HCT116 (cell line): ENCODE results near the gene KRT38. TPM values are rescaled to one million over a fixed set of nuclear protein-coding genes. Genes with fewer than 3 reads are reported as not detected.

Experiments used
- ATAC-seq: fragments of 200-7000 bp; cut with Tn5 transposase; 2 replicates; pipeline ENCODE4 v1.9.1; 2020; ENCODE audit warnings: mild to moderate bottlenecking, moderate library complexity
- BruUV-seq: library from RNA; stranded (reverse); fragments of 400-500 nt; replicated peaks from 2 replicates; lab custom pipeline; 2021; lab: Mats Ljungman, UMichigan
- CTCF ChIA-PET: fragments of 300-600 bp; sonication (Branson Sonifier 250); formaldehyde crosslinking; loops from one replicate; lab custom pipeline; 2021; ENCODE audit warnings: antibody characterized with exemption; lab: Charles Lee
- POLR2A ChIA-PET: fragments of 300-600, 350-600 bp; sonication (Branson Sonifier 250); formaldehyde crosslinking; loops from one replicate; lab custom pipeline; 2021; ENCODE audit warnings: antibody characterized with exemption; lab: Charles Lee
- RAD21 ChIA-PET, 2 experiments: fragments of 300-600 bp; sonication (Branson Sonifier 250); formaldehyde crosslinking; loops; one replicate each; lab custom pipeline; 2023; ENCODE audit warnings: low total read pairs in 2 of 2; ENCODE audit not compliant: uncharacterized antibody in 2 of 2, unreplicated experiment in 2 of 2, low non-redundant PET in 1 of 2; lab: Charles Lee
- DNase-seq: peaks from one replicate; pipeline ENCODE4 v3.0.0-alpha.2; 2010; ENCODE audit warnings: low read depth, low spot score
- H2AFZ ChIP-seq: fragments of 200-600 bp; shearing (Covaris generic), sonication (generic); 2 replicates; pipeline ENCODE4 v1.6.1; 2017; ENCODE audit warnings: low read depth, mixed run types, mixed read lengths, antibody characterized with exemption, low read length; ENCODE audit not compliant: poor library complexity, severe bottlenecking
- H3K27ac ChIP-seq: 2 replicates; pipeline ENCODE4 v1.5.1; 2012; ENCODE audit warnings: low read depth, low read length
- H3K27me3 ChIP-seq: fragments of 200-600 bp; sonication (generic); 2 replicates; pipeline ENCODE4 v1.6.1; 2016; ENCODE audit warnings: mixed run types, low read length, mixed read lengths; ENCODE audit not compliant: insufficient read depth
- H3K36me3 ChIP-seq, 2 experiments: fragments of 200-500 bp in 1 of 2; fragments of 200-600 bp in 1 of 2; sonication (Bioruptor generic) in 1 of 2; sonication (generic) in 1 of 2; 2 replicates each; pipeline versions ENCODE4 v1.5.1 to v1.6.1; 2014 to 2016; ENCODE audit warnings: low read length in 2 of 2, inconsistent platforms in 1 of 2, mixed read lengths in 1 of 2, mixed run types in 1 of 2; ENCODE audit not compliant: insufficient read depth in 2 of 2, control insufficient read depth in 1 of 2
- H3K4me1 ChIP-seq, 2 experiments: fragments of 200-600 bp in 1 of 2; sonication (generic) in 1 of 2; 2 replicates each; pipeline versions ENCODE4 v1.5.1 to v1.6.1; 2012 to 2017; ENCODE audit warnings: low read length in 2 of 2, inconsistent platforms in 1 of 2, mild to moderate bottlenecking in 1 of 2, mixed read lengths in 1 of 2, mixed run types in 1 of 2, moderate library complexity in 1 of 2; ENCODE audit not compliant: insufficient read depth in 2 of 2, control insufficient read depth in 1 of 2
- H3K4me2 ChIP-seq: fragments of 200-600 bp; sonication (generic); 2 replicates; pipeline ENCODE4 v1.6.1; 2017; ENCODE audit warnings: mixed run types, low read length, mixed read lengths
- H3K4me3 ChIP-seq, 2 experiments: fragments of 200-600 bp in 1 of 2; sonication (generic) in 1 of 2; replicated peaks in 1 of 2; 2 replicates each; pipeline ENCODE4 v1.5.1; 2011 to 2016; ENCODE audit warnings: low read length in 2 of 2, control low read depth in 1 of 2, low read depth in 1 of 2, mild to moderate bottlenecking in 1 of 2, mixed read lengths in 1 of 2, mixed run types in 1 of 2
- H3K79me2 ChIP-seq: fragments of 200-600 bp; sonication (generic); 2 replicates; pipeline ENCODE4 v1.6.1; 2017; ENCODE audit warnings: mild to moderate bottlenecking, mixed run types, low read length, moderate library complexity, mixed read lengths; ENCODE audit not compliant: insufficient read depth
- H3K9ac ChIP-seq: fragments of 200-600 bp; sonication (generic); 2 replicates; pipeline ENCODE4 v1.6.1; 2016; ENCODE audit warnings: low read length, mixed read lengths
- H3K9me2 ChIP-seq: fragments of 200-600 bp; sonication (generic), shearing (Covaris generic); 2 replicates; pipeline ENCODE4 v1.6.1; 2017; ENCODE audit warnings: mixed run types, mild to moderate bottlenecking, moderate library complexity; ENCODE audit not compliant: insufficient read depth
- H3K9me3 ChIP-seq, 2 experiments: fragments of 200-500 bp in 1 of 2; fragments of 200-600 bp in 1 of 2; sonication (Bioruptor generic) in 1 of 2; sonication (generic) in 1 of 2; 2 replicates each; pipeline ENCODE4 v1.6.1; 2014 to 2017; ENCODE audit warnings: low read length in 2 of 2, mixed read lengths in 2 of 2, inconsistent platforms in 1 of 2, low read depth in 1 of 2, mild to moderate bottlenecking in 1 of 2, mixed run types in 1 of 2, moderate library complexity in 1 of 2; ENCODE audit not compliant: control insufficient read depth in 1 of 2, insufficient read depth in 1 of 2
- H4K20me1 ChIP-seq: fragments of 200-600 bp; sonication (generic), shearing (Covaris generic); 2 replicates; pipeline ENCODE4 v1.6.1; 2017; ENCODE audit warnings: mixed run types, mild to moderate bottlenecking, moderate library complexity; ENCODE audit not compliant: insufficient read depth
- EZH2phosphoT487 ChIP-seq: fragments of 200-600 bp; IDR thresholded peaks from 2 replicates; pipeline ENCODE4 v1.6.1; 2018; ENCODE audit warnings: antibody characterized with exemption, borderline replicate concordance
- JUND ChIP-seq: IDR thresholded peaks from 2 replicates; pipeline ENCODE4 v1.6.1; 2012
- MAX ChIP-seq: IDR thresholded peaks from 2 replicates; pipeline ENCODE4 v1.6.1; 2012
- SRF ChIP-seq: IDR thresholded peaks from 2 replicates; pipeline ENCODE4 v1.6.1; 2012; ENCODE audit warnings: low read depth
- YY1 ChIP-seq: IDR thresholded peaks from 2 replicates; pipeline ENCODE4 v1.6.1; 2011; ENCODE audit warnings: low read length, low read depth, moderate library complexity, mild to moderate bottlenecking; ENCODE audit not compliant: insufficient replicate concordance; ENCODE audit errors: extremely low read depth
- ZFX ChIP-seq: fragments of 450-650 bp; IDR thresholded peaks from 2 replicates; pipeline ENCODE4 v1.6.1; 2017
- intact Hi-C: fragments of 100-400 bp; cut with micrococcal nuclease; formaldehyde crosslinking; loops from 2 replicates; pipeline ENCODE4 v1.10.0; 2022
- total RNA-seq: library from RNA; stranded (reverse); gene quantifications from one replicate; pipeline ENCODE4 v1.2.1, GENCODE V29; 2021; ENCODE audit not compliant: unreplicated experiment
- TF ChIP-seq, protein P1 (sequence below): IDR thresholded peaks from 2 replicates; pipeline ENCODE4 v1.6.1; 2012
- TF ChIP-seq, protein P2 (sequence below): IDR thresholded peaks from 2 replicates; pipeline ENCODE4 v1.6.1; 2012; ENCODE audit warnings: low read depth

The KRT38 gene
- total RNA-seq, 1 experiment from 2014 or later: not detected

GRCh38 chr17:41483531-41483930, 42.7 kb upstream of the KRT38 start:
- BruUV-seq: no TSS peak
- Histone ChIP-seq H3K27ac (no peak overlapping the region), H2AFZ (no peak overlapping the region), H3K4me2 (no peak overlapping the region), H3K79me2 (no peaks in the 10 kb centered on the region), H3K9me2 (no peaks in the 10 kb centered on the region), H3K27me3 (no peaks in the 10 kb centered on the region), H3K4me3 (no peak overlapping the region), H3K9me3 (no peaks in the 10 kb centered on the region), H3K9ac (no peak overlapping the region), H4K20me1 (no peaks in the 10 kb centered on the region), H3K36me3 (no peaks in the 10 kb centered on the region), H3K4me1 (no peaks in the 10 kb centered on the region; a peak in 1 of 4 replicates)
- ChIA-PET RAD21 (no interaction called here), CTCF (no interaction called here), POLR2A (no interaction called here)
- ATAC-seq (no peak), DNase-seq (no peak)
- intact Hi-C loops: no loop called here
- TF ChIP-seq, protein P1, sequence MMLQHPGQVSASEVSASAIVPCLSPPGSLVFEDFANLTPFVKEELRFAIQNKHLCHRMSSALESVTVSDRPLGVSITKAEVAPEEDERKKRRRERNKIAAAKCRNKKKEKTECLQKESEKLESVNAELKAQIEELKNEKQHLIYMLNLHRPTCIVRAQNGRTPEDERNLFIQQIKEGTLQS: no peak
- TF ChIP-seq YY1 (no peak), ZFX (no peak), MAX (no peak), SRF (no peak), EZH2phosphoT487 (no peak), JUND (no peak)
- TF ChIP-seq, protein P2, sequence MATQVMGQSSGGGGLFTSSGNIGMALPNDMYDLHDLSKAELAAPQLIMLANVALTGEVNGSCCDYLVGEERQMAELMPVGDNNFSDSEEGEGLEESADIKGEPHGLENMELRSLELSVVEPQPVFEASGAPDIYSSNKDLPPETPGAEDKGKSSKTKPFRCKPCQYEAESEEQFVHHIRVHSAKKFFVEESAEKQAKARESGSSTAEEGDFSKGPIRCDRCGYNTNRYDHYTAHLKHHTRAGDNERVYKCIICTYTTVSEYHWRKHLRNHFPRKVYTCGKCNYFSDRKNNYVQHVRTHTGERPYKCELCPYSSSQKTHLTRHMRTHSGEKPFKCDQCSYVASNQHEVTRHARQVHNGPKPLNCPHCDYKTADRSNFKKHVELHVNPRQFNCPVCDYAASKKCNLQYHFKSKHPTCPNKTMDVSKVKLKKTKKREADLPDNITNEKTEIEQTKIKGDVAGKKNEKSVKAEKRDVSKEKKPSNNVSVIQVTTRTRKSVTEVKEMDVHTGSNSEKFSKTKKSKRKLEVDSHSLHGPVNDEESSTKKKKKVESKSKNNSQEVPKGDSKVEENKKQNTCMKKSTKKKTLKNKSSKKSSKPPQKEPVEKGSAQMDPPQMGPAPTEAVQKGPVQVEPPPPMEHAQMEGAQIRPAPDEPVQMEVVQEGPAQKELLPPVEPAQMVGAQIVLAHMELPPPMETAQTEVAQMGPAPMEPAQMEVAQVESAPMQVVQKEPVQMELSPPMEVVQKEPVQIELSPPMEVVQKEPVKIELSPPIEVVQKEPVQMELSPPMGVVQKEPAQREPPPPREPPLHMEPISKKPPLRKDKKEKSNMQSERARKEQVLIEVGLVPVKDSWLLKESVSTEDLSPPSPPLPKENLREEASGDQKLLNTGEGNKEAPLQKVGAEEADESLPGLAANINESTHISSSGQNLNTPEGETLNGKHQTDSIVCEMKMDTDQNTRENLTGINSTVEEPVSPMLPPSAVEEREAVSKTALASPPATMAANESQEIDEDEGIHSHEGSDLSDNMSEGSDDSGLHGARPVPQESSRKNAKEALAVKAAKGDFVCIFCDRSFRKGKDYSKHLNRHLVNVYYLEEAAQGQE: no peak
